CD4-positive, alpha-beta T cell treated with Interleukin-6 at 100 ng/mL for 8 hours (primary cell): ENCODE measurements around the gene FOXL2NB.

Experiments
- DNase-seq: peaks from one replicate; pipeline ENCODE4 v3.0.0-alpha.2; 2020; ENCODE audit warnings: mixed read lengths, low spot score

The FOXL2NB gene

DNA sequence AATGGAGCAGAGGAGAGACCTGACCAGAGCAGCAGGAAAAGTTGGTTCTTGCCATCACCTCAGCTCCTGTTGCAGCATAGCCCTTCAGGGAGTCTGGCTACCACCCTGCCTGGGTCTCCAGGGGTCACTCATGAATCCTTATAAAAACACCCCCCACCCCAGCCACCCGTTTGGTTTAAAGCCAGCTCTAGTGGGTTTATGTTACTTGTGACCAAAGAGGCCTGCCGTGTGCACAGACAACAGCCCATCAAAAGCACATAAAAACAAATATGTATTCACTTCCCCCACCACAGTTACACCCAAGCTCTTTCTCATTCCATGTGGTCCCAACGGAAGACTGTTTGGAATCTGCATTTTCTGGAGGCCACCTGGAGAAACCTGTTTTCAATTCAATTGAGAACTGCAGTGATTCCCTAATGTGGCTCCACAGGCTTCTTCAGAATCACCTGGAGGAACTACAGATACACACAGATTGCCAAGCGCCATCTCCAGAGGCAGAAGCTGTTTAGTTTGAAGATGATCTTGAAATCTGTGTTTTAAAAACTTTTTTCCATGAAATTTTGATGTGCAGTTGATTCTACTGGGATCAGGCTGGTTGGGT lies 13.8 kb upstream of the FOXL2NB start:
- no peak for DNase-seq

- no peak for DNase-seq
These were observed 12.9 kb upstream of the FOXL2NB start for GRCh38 chr3:138933981-138934691.

DNA sequence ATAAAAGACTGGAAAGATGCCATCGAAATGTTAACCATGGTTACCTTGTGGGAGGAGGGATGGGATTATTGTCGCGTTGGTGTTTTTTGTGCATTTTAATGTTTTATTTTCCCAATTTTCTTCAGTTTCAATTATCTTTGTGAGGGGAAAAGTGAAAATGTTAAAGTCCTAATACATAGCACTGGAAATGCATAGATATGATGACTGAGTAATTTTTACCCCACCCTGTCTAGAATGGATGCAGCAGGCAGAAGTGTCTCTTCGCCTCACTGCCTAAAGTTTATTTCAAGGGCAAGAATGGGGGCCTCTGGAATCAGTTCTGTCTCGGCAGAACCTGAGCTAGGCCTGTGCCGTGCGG lies 11.5 kb upstream of the FOXL2NB start:
- no peak for DNase-seq

- DNase-seq = peak; percentile 48
These were observed 10.9 kb upstream of the FOXL2NB start for GRCh38 chr3:138935863-138936740.

DNA sequence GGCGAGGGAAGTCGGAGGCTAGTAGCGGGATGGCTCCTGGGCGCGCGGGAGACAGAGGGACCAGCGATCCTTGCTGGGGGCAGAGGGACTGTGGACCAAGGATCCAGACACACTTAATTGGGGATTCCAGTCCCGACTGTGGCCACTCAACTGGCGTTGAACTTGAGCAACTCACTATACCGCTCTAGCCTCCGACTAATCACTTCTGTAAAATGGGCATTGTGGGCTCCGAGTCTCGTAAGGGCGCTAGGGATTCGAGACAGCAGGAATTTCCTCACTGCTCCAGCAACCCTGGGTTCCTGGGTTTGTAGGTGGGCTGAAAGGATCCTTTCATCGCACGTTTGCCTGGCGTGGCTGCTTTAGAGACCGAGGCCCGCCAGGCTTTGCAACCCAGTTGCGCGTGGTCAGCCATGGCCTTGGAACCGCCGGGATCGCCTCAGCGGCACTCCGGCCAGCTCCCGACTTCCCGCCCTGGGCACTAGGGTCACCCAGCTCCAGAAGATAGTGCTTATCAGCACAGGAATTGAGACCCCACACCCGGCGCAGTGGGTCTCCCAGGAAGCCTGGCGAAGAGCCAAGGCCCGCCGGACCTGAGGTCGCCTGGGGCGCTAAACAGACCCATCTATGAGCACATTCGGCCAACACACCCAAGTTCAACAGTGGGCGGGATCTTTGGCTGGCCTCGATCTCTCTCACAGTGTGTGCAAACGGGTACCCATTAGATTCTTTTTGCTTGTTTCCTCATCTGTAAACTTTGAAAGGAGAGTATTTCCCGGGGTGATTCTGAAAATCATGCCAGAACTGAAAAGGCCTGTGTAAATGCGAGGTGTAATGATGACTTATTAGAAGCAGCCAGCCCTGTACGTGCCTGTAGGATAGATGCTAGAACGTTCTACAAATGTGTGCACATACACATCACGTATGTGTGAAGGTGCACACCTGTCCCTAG lies 10.0 kb upstream of the FOXL2NB start:
- no peak for DNase-seq

DNA sequence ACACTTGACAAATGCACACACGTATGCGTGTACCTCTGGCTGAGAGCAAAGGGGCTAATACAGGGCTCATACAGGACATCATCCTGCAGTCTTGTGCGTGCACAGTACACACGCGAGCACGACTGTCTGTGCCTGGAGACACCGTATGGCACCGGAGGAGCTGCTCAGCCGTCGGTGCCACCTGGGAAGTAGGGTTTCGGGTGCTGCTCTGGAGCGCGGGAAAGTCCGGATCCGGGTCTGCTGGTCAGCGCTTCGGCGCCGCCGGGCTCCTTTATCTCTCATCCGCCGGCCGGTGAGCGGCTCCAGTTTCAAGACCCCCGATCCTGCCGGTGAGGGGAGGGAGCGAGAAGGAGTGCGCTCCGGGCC lies 9.3 kb upstream of the FOXL2NB start:
- no peak for DNase-seq

- no peak for DNase-seq
These were observed 8.8 kb upstream of the FOXL2NB start for GRCh38 chr3:138938056-138938876.

GRCh38 chr3:138938877-138939560 lies 8.0 kb upstream of the FOXL2NB start:
- no peak for DNase-seq

- no peak for DNase-seq
These were observed 7.3 kb upstream of the FOXL2NB start for GRCh38 chr3:138939561-138940241.

DNA sequence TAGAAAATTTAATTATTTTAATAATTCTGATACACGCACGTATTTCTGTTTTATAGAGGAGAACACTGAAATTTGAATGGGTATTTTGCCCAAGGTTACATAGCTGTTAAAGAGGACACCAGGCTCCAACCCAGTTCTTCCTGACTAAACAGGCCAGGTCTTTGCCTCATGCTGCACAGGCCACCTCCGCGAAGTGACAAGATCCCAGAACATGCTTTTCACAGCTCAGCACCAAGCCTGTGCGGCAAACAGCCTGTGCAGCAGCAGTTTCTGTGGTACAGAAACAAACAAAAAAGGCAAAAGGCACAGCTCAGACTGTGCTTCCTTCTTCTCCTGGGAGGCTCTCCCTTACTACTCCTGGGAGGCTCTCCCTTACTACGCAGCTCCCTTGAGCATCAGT lies 6.6 kb upstream of the FOXL2NB start:
- DNase-seq = no peak

DNA sequence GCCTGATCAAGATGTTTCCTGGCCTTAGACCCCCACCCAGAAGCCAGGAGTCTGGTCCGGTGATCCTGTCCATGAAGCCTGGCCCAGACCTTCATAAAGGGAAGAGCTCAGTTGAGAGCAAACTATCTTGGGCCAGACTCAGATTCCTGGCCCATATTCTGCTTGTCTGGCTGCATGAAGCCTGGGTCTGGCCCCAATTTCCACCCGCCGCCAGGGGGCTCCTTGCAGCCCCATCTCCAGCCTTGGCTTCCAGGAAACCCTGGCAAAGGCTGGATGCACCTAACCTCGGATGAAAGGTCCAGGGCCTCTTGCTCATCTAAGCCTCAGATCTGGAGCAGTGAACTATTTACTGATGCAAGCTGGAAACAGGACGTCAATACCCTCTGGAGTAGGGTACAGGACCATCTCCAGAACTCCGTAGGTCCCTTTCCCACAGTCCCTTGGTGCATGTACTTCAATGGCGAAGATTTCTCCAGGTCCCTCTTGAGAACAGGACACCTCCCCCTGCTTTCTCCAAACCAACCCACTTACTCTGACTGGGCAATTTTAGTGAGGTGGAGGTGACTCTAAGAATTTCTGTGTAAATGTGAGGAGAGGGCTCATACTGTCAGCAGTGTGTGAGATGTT lies 5.6 kb upstream of the FOXL2NB start:
- no peak for DNase-seq

DNA sequence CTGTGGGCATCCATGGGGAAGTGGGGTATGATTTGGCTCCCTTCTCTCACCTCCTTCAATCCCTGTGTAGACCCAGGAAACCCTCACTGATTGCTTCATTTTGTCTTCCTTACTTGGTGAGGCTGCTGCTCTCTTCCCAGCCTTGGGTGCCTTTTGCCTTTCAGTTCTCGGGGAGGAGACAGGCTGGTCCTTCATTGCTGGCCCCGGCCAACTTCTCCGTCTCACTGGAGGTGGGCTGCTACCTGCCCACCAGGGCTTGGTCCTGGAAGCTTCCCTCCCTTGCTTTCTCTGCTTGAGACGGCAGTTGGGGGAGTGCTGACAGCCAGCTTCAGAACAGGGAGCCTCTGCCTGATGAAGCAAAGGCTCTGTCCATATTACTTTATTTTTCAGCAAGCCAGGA lies 4.7 kb upstream of the FOXL2NB start:
- DNase-seq = no peak

GRCh38 chr3:138942861-138943623 lies 4.0 kb upstream of the FOXL2NB start:
- DNase-seq = no peak

DNA sequence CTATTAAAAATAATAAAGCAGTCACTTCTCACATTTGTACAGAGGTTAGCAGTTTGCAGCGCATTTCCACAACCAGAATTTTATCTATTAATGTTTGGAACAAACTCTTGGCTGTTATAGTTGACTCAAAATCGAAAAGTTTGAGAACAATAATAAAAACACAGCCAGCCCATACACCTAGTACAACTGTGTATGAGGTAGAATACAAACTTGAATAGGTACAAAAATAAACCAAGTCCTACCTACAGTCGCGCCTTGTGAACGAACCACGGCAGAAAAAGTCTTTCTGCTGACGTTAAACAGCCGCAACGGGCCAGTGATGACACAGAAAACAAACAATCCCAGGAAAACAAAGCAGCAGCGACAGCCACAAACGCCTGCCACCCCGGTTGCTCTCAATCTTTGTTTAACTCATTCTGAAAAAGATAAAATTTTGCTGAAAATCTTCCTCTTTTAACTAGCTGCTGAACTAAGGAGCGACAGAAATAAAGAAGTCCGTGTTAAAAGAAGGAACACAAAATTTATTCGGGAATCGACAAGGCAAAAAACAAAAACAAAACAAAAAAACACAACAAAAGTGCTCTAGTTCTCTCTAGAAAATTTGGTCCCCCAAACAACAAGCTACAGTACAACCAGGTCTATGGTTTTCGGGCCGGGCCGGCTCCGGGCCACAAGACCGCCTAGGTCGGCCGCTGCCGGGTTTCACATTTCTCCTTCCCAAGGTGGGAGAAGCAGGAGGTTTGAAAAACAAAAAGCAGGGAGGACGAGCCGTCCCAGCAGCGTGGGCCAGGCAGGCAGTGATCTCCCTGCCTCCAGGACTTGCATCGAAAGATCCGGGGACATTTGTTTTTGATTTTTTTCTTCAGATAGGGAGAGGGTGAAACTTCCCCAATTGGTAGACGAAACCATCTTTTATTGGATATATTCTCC lies 3.0 kb upstream of the FOXL2NB start:
- no peak for DNase-seq

DNA sequence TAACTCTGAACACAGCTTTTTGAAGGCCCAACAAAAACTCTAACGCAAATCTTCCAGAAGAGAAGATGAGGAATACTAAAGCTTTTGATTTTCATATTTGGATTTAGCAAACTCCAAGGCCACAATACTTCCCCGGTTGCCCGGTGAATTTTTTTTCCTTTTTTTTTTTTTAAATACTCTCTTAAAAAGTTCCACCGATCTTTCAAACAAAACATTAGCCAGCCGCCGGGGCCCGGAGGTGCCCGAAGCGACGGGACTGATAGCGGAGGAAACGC lies 2.4 kb upstream of the FOXL2NB start:
- DNase-seq = no peak

- no peak for DNase-seq
These were observed 1.9 kb upstream of the FOXL2NB start for GRCh38 chr3:138944929-138945708.
